HG02763 (cell line): ENCODE measurements around the gene ADRA2B.

Source experiments
- ATAC-seq: cut with Tn5 transposase; IDR thresholded peaks from one replicate; pipeline ENCODE4 v1.9.1; 2021; ENCODE audit warnings: mild to moderate bottlenecking, moderate library complexity; ENCODE audit not compliant: unreplicated experiment

ADRA2B gene

DNA sequence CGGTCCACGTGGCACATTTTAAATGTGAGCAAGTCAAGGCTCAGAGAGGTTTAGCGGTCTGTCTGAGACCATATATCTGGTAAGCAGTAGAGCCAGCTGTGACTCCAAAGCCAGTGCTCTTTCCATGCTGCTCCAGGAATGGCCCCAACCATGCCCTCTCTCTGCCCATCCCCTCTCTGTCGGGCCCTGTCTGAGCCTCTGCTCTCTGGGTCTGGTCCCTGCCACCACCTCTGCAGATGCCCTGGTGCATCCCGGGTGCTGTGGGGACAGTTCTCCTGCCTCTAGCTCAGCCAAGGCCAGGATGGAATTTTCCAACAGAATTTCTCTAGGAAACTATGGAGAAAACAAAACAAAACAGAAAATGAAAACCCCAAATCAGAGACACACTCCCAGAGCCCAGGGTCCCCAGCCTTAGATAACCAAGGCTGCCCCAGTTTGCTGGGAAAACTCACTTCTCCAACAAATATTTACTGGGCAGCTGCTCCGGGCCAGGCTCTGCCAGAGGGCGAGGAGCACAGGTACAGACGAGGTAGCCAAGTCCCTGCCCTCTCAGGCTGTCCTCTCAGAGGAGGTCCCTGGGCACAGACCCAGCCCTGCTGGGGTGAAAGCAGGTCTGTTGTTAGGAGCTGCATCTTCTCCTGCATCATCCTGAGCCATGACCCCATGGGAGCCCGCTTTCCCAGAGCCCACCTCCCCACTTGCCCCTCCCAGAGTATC, 9.2 kb downstream of the ADRA2B start:
- no peak for ATAC-seq

DNA sequence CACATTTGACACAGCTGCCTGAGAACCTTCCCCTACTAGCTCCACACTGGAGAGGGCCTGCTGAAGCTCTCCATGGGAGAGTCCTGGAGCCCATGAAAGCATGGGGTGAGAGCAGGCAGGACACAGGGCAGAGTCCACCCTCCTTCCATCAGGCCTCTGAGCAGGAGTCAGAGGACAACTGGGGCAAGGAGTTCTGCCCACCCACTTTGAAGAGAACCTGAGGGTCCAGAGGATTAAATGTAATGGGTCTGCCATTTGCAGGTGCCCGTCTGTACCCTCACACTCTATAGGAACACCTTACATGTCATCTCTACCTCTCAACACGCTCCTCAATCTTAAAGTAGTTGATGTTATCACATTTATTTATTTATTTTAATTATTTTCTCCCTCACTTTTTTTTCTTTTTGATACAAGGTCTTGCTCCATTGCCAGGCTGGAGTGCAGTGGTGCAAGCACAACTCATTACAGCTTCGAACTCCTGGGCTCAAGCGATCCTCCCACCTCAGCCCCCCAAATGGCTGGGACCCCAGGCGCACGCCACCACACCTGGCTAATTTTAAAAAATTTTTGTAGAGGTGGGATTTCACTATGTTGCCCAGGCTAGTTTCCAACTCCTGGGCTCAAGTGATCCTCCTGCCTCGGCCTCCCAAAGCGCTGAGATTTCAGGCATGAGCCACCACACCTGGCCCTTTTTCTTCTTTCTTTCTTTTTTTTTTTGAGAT, 10.2 kb downstream of the ADRA2B start:
- no peak for ATAC-seq

DNA sequence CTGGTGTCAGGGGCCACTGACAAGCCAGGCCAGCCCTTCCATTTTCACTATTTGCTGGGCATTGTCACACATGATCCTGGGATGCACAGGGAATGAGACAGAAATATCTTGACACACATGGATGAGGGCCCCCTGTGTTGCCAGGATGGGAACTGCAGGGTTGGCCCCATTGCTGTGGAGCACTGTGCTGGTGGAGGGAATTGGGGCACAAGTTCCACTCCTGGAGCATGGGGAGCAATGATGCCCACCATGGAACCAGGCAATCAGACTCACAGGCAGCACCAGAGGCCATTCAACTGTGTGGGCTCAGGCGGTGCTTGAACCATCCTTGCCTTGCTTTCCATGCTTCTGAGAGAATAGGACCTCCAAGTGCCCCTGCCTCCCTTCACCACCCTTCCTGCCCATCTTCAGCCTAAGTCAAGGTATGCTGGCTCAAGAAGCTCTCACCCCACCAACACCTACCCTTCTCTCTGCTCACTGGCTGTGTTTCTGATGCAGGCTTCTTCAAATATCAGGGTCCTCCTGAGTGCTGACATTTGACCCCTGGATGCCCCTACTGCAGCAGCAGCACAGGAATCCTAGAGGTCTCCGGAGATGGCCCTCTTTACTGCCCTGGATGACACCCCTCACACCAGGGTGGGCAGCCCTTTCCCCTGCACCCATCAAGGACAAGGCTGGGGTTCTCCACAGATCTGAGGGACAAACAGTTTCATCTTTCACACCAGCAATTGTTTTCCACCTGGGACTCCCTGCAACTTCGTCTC, 11.0 kb downstream of the ADRA2B start:
- no peak for ATAC-seq

DNA sequence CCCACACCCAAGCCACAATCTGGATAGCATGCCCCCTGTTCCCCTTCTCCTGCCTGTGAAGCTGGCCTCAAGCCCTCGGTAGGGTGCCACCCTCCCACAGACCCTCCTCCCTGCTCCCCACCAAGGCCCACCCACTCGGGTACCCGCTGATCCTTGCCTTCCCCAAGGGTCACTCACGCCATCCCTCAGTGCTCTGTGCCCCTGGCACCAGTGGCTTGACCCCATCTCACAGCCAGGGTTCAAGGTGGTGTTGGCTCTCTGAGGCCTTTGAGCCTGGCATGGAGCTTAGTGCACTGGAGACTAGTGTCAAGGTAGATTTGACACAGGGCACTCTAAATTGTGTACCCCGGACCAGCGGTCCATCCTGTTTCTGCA, 11.9 kb downstream of the ADRA2B start:
- no peak for ATAC-seq

DNA sequence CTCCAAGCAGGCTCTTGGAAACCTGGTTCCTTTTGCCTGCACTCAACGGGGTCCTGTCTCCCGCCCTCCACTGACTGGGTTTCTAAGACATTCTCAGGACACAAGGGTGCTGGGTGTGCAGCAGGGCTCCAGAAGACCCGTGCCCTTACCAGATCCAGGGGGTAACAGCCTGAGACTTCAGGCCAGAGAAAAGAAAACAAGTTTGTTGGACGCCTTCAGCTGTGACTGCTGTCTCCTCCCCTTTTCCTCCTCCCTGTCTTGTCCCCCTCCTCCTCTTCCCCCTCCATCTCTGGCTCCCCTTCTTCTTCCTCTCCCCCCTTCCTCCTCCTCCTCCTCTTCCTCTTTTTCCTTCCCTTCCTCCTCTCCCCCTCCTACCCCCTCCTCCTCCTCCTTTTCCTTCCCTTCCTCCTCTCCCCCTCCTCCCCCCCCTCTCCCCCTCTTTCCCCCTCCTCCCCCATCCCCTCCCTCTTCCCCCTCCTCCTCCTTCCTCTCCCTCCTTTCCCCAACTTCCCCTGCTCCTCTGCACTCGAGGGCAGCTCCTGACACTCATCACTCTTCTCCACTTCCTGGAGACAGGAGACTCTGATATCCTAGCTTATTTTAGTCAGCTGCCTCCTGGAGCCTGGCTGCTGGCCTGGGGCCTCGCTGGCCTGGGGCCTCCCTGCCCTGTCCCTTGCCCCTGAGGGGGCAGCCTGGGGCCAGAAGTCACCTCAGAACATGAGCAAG, 12.4 kb downstream of the ADRA2B start:
- ATAC-seq = no peak

DNA sequence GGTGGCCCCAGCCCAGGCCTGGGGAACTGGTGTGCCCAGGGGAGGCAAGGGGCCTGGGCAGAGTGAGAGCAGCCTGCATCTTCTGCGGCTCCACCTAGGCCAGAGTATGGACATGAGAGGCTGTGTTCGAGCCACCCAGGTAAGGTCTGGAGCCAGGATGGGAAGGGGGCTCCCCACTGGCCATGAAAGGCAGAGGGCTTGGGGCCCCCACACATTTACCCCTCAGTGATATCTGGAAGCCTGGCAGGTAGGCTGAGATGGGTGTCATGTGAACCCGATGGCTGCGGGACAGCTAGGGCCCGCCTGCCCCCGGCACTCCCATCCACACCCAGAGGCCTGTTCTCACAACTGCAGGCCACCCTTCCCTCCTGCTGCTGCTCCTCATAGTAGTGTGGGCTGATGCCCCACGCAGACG, 13.2 kb downstream of the ADRA2B start:
- ATAC-seq = no peak

DNA sequence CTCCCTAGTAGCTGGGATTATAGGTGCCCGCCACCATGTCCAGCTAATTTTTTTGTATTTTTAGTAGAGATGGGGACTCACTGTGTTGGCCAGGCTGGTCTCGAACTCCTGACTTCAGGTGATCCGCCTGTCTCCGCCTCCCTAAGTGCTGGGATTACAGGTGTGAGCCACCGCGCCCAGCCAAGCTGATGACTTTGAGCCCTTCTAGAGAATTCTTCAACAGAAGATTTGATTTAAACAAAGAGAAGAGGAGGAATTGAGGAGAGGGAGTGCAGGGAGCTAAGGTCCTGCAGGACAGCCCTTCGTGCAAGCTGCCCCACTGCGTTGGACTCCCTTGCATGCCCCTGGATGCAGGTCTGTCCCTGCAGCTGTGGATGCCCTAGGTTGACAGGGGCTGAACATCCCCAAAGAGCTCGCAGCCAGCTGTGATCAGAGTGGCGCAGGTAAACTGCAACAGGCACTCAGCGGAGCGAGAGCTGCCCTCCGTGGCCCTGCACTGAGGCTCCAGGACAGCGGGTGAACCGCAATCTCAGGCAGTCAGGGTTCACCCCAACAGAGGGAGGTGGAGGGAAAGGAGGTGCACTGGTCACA, 13.7 kb downstream of the ADRA2B start:
- no peak for ATAC-seq

DNA sequence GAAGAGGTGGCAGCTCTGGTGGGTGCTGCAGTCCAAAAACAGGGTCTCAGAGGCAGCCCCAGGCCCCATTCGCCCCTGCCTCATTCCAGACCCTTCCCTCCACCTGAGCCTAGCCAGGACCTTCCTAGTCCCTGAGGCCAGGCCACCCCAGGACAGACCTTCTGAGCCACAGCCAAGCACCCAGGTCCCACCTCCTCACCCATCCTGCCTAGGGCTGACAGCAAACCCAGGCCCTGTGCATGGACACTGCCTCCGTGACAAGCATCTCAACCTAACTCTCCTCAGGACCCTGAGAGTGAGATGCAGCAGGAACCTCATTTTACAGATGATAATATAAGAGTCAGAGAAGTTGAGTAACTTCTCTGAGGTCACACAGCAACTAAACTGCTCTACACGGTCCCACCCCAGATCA, 15.5 kb downstream of the ADRA2B start:
- no peak for ATAC-seq

DNA sequence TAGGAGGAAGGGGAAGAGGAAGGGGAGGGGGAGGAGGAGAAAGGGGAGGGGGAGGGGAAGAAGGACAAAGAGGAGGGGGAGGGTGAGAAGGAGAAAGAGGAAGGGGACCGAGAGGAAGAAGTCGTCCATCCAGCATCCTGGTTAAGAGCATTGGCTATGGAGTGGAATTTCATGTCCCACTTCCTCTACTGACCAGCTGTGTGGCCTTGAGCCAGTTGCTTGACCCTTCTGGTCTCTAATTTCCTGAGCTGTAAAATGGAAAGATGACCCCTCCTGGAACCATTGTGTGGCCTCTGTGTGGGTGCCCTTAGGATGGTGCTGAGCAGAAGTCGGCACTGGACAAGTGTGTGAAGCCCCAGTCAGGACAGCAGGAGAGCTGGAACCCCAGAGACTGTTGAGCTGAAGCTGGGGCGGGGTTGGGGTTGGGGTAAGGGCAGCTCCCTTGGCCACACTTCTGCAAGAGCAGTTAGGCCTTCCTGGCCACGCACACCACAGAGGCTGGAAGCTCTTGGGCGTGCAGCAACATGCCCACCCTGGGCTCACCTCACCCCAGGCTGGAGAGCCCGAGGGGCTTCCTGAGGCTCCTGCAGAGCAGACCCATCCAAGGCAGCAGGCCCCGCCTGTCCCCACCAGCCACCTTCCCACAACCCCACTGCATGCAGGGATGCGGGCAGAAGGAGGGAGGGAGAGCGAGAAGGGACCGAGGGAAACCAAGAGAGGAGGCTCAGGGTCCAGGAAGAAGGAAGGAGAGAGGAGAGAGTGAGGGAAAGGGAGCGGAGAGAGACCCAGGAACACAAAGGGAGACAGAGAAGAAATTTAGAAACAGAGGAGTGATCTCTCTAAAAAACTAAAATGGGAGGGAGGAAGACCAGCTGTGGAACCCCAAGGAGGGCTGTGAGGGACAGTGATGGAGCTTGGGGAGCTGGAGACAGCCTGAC, 16.2 kb downstream of the ADRA2B start:
- ATAC-seq = no peak

DNA sequence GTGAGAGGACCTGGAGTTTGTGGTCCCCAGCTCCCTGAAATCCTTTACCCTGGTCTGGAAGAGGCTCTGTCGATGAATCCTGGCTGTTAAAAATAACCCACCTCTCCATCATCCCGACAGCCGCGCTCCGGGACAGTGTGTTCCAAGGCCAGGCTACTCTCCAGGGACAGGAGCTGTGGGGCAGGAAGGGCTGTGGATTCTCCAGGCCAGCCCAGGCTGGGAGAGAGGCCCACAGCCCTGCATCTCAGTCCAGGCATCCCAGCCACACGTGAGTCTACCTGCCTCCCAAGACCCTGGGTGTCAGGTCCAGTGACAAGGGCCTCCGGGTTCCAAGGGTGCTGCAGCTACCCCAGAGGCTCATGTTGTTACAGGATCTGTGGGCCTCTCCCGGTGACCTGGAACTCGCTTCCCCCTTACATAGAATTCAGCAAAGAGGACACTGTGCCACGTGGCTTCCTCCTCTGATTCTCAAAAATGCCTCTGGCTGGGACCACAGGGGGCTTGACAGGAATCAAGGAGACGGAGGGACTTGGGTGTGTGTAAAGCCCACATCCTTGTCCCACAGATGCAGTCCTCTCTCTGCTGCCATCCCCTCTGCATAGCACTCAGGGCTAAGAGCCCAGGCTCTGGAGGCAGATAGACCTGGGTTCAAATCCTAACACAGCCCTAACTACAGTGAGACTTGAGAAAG, 17.3 kb downstream of the ADRA2B start:
- ATAC-seq = no peak

DNA sequence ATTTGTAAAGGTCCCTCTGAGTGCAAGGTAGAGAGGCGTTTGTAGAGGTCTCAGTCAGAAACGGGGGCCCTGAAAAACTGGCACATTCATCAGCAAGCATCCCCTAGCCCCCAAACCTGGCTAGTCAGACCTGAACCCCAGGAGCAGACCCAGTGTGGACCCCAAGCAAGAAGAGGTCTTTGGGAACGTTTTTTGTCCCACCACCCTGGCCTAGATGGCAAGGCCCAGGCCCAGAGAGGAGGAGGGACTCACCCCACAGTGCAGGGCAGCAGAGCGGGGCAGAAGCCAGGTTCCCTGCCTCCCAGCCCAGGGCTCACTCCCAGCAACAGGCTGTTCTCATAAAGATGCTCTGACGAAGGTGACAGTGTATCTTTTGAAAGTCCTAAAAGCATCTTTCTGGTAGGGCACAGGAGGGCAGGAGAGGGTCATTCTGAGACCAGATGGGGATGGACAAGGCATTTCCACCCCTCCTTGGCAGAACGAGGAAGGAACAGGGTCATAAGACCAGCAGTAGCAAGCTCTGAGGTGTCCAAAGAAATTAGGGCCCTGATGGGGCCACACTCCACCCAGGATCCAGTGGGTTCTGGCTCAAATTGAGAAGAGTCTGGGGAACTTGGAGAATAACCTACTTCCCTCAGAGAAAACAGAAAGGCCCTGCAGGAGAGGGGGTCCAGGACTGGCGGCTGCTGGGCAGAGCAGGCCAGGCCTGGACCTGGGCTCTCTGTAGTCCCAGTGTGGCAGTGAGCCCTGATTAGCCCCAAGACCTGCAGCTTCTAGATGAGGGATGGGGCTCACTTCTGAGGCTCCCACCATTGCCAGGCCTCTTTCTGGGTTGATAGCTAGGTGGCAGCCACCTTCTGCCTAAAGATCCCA, 18.2 kb downstream of the ADRA2B start:
- ATAC-seq = no peak

DNA sequence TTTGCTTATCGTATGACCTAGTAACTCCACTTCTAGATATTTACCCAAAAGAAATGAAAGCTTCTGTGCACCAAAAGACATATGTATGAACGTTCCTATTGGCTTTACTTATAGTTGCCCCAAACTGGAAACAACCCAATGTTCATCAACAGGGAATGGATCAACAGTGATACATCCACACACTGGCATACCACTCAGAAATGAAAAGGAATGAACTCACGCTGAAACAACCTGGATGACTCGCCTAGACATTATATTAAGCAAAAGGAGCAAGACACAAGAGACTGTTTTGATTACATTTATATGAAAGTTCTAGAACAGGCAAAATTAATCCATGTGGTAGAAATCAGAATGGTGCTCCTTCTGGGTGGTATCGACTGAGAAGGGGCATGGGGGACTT, 18.9 kb downstream of the ADRA2B start:
- no peak for ATAC-seq

DNA sequence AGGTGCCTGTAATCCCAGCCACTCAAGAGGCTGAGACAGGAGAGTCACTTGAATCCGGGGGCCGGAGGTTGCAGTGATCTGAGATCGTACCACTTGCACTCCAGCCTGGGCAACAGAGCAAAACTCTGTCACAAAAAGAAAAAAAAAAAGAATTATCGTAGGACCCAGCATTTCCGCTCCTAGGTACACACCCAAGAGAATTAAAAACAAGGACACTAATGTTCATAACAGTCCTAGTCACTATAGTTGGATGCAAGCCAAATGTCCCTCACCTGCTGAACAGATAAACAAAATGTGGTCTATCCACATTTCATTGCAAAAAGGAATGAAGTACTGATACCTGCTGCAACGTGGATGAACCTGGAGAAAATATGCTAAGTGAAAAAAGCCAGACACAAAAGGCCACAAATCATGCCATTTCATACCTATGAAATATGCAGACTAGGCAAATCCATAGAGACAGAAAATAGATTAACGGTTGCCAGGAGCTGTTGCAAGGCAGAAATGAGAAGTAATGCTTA, 21.2 kb downstream of the ADRA2B start:
- ATAC-seq = no peak

DNA sequence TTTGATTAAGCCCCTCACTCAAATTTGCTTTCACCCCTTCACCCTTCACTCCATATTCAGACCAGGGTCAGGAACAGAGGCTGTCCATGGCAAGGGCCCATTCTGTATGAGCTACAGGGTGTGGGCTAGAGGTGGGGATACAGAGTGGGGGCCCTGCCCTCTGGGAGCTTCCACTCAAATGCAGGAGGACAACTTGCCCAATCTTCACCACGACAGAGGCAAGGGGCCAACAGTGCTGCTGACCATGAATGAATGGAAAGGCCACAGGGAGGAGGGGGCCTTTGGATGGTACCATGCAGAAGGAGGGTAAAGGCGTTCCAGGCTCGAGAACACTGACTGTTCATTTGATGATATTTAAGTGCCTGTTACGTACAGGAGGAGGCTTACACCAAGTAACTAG, 22.8 kb downstream of the ADRA2B start:
- ATAC-seq = no peak

DNA sequence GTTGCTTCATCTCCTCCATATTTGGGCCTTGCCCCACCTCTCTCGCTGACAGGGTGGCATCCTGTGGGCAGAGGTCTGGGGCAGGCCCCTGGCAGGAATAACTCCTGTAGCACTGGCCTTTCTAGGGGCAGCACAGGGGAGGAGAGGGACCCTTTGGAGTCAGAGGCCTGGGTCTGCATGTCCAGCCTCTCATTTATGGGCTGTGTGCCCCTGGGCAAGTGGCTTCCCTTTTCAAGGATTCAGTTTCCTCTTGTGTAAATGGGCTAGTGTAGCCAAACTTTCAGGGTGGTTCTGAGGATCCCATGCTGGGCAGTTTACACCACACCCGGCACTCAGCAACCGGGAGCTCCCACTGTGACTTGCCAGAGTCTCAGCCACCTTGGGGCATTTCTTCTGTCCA, 23.4 kb downstream of the ADRA2B start:
- ATAC-seq = no peak

DNA sequence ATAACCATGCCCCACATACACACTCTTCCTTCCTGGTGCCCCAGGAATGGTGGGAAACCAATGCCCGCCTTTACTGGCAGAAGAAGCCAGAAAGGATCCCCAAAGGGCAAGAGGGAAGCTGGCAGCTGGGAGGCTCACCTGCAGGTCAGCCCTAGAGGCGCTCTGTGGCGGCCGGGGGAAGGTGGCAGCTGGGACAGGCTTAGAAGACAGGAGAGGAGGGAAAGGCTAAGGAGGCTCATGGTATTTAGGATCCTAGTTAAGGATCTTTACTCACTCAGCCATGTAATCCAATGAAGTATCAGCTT, 23.8 kb downstream of the ADRA2B start:
- no peak for ATAC-seq

DNA sequence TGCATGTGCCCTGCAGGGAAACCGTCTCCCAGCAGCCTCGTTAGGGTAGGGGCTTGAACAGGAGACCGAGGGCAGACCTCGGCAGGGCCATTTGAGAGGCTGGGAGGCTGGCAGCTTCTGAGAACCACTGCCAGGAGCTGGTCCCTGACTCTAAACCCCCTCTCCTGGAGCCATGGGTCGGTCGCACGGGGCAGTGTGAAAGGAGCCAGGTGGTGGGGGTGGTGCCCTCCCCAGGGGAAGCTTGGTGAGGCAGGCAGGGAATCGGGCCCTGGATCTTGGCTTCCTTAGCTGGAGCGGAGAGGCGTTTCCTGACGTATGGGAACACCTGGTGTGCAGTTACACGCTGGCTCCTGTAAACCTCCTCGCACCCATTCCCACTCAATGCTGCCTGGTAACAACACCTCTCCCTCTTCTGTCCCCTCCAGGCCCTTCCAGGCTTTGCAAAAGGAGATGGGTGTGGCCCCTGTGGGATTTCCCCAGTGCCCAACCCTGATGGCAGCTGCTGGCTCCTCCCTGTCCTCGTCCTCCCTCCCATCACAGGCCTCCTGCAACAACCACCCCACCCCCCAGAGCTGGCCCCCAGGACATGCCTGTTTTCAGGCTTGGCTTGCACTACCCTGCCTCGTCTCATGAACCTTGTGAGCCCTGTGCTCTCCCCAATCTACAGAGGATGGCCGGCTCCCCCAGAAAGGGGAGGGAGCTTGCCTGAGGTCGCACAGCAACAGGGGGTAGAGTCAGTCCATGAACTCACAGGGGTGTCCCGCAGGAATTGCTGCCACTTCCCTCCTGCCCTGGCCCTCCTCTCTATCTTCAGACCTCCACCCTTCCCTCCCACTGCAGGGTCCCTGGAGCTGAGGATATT, 24.4 kb downstream of the ADRA2B start:
- no peak for ATAC-seq
